Duodenal mucosa (tissue), 2 donors: ENCODE measurements around the gene ZNF280A.
"Not testable (repeated sequence)": the region's sequence is repeated elsewhere in the genome, so short reads cannot be mapped to it uniquely, and the experiment has no call there.

Experiments used
- H3K27ac ChIP-seq: one replicate; pipeline ENCODE4 v1.7.0; 2013; ENCODE audit warnings: low read depth, low read length
- H3K27me3 ChIP-seq, 2 donors: one replicate each; pipeline ENCODE4 v1.7.0; 2013; ENCODE audit warnings: low read length in 2 of 2, control low read depth in 1 of 2; ENCODE audit not compliant: insufficient read depth in 2 of 2, control insufficient read depth in 1 of 2
- H3K36me3 ChIP-seq, 2 donors: one replicate each; pipeline ENCODE4 v1.7.0; 2013; ENCODE audit warnings: low read length in 2 of 2, control low read depth in 1 of 2; ENCODE audit not compliant: insufficient read depth in 2 of 2, control insufficient read depth in 1 of 2
- H3K4me1 ChIP-seq, 2 donors: one replicate each; pipeline ENCODE4 v1.7.0; 2013; ENCODE audit warnings: low read length in 2 of 2, control low read depth in 1 of 2; ENCODE audit not compliant: insufficient read depth in 2 of 2, control insufficient read depth in 1 of 2
- H3K4me3 ChIP-seq, 2 donors: one replicate each; pipeline ENCODE4 v1.7.0; 2013; ENCODE audit warnings: low read length in 2 of 2, low read depth in 1 of 2
- H3K9ac ChIP-seq, 2 donors: one replicate each; pipeline ENCODE4 v1.7.0; 2013; ENCODE audit warnings: low read length in 2 of 2, low read depth in 1 of 2
- H3K9me3 ChIP-seq, 2 donors: one replicate each; pipeline ENCODE4 v1.7.0; 2013; ENCODE audit warnings: low read length in 2 of 2, control low read depth in 1 of 2; ENCODE audit not compliant: control insufficient read depth in 1 of 2

Gene ZNF280A

DNA sequence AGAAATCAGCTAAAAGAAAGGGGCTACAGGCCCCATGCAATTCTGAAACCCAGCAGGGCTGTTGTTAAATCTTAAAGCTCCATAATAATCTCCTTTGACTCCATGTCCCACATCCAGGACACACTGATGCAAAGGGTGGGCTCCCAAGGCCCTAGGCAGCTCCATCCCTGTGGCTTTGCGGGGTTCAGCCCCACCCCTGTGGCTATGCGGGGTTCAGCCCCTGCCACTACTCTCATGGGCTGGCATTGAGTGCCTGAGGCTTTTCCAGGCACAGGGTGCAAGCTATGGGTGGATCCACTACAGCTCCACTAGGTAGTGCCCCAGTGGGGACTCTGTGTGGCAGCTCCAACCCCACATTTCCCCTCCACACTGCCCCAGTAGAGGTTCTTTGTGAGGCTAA lies 8.7 kb upstream of the ZNF280A start:
- Histone ChIP-seq H3K4me1 (no peaks in the 10 kb centered on the region), H3K27me3 (peaks cover 0 to 3% of the 10 kb centered on the region in 2 donors), H3K27ac (no peak overlapping the region), H3K36me3 (no peaks in the 10 kb centered on the region), H3K9me3 (no peaks in the 10 kb centered on the region), H3K9ac (no peak overlapping the region), H3K4me3 (no peak overlapping the region)

DNA sequence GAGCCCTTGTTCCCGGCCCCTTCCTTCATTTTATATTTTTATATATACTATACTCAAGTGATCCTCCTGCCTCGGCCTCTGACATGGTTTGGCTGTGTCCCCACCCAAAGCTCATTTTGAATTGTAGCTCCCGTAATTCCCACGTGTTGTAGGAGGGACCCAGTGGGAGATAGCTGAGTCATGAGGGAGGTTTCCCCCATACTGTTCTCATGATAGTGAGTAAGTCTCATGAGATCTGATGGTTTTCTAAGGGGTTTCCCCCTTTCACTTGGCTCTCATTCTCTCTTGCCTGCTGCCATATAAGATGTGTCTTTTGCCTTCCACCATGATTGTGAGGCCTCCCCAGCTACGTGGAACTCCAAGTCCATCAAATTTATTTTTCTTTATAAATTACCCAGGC lies 7.2 kb upstream of the ZNF280A start:
- H3K4me3 ChIP-seq = no peak overlapping the region
- H3K27ac ChIP-seq = no peak overlapping the region
- no peaks in the 10 kb centered on the region for H3K36me3 ChIP-seq
- H3K9ac ChIP-seq = no peak overlapping the region
- peaks cover 0 to 3% of the 10 kb centered on the region in 2 donors for H3K27me3 ChIP-seq
- H3K9me3 ChIP-seq = no peaks in the 10 kb centered on the region
- H3K4me1 ChIP-seq = no peaks in the 10 kb centered on the region

DNA sequence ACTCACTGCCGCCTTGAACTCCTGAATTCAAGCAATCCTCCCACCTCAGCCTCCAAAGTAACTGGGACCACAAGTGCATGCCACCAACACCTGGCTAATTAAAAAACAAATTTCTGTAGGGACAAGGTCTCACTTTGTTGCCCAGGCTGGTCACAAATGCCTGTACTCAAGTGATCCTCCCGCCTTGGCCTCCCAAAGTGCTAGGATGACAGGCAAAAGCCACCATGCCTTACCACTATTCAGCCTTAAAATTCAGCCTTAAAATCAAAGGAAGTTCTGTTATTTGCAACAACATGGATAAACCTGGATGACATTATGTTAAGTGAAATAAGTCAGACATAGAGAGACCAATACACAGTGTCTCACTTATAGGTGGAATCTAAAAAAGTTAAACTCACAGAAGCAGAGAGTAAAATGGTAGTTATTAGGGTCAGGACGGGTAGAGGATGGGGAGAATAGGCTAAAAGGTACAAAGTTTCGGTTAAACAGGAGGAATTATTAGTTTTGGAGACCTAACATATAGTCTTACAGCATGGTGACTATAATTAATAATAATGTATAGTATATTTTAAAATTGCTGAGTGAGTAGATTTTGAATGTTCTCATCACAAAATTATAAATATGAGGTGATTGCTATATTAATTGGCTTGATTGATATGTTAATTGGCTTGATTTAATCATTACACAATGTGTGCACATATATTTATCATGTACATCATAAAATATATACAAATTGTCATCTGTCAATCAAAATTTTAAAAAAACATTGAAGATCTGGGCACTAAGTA lies 6.2 kb upstream of the ZNF280A start:
- no peak overlapping the region for H3K4me3 ChIP-seq
- H3K27ac ChIP-seq = no peak overlapping the region
- H3K27me3 ChIP-seq = peaks cover 0 to 3% of the 10 kb centered on the region in 2 donors
- no peaks in the 10 kb centered on the region for H3K36me3 ChIP-seq
- no peak overlapping the region for H3K9ac ChIP-seq
- H3K4me1 ChIP-seq = no peaks in the 10 kb centered on the region
- no peaks in the 10 kb centered on the region for H3K9me3 ChIP-seq

DNA sequence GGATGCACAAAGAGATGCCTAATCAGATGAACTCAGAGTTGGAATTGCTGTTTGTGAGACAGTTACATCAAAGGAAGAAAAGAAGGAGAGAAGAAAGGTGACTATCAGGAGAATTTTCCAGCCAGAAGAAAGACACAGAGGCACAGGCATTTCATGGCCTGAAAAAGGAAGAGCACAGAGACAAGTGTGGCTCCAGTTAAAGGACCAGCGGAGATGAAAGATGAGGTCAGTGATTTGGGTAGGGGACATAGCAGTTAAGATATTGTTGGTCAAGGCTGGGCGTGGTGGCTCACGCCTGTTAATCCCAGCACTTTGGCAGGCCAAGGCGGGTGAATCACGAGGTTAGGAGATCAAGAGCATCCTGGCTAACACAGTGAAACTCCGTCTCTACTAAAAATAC lies 3.4 kb upstream of the ZNF280A start:
- H3K27ac ChIP-seq = no peak overlapping the region
- no peak overlapping the region for H3K4me3 ChIP-seq
- H3K27me3 ChIP-seq = no peaks in the 10 kb centered on the region
- H3K9me3 ChIP-seq = no peaks in the 10 kb centered on the region
- H3K9ac ChIP-seq = no peak overlapping the region
- no peaks in the 10 kb centered on the region for H3K36me3 ChIP-seq
- no peaks in the 10 kb centered on the region for H3K4me1 ChIP-seq

DNA sequence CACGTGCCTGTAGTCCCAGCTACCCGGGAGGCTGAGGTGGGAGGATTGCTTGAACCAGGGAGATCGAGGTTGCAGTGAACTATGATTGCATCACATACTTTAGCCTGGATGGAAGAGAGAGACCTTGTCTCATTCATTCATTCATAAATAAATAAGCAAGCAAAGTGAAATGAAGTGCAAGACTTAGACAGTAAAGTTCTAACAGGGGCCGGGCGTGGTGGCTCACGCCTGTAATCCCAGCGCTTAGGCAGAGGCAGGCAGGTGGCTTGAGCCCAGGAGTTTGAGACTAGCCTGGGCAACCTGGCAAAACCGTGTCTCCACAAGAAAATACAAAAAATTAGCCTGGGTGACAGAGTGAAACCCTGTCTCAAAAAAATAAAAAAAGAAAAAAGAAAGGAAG lies 1.6 kb upstream of the ZNF280A start:
- Histone ChIP-seq H3K36me3 (no peaks in the 10 kb centered on the region), H3K9ac (no peak overlapping the region)

DNA sequence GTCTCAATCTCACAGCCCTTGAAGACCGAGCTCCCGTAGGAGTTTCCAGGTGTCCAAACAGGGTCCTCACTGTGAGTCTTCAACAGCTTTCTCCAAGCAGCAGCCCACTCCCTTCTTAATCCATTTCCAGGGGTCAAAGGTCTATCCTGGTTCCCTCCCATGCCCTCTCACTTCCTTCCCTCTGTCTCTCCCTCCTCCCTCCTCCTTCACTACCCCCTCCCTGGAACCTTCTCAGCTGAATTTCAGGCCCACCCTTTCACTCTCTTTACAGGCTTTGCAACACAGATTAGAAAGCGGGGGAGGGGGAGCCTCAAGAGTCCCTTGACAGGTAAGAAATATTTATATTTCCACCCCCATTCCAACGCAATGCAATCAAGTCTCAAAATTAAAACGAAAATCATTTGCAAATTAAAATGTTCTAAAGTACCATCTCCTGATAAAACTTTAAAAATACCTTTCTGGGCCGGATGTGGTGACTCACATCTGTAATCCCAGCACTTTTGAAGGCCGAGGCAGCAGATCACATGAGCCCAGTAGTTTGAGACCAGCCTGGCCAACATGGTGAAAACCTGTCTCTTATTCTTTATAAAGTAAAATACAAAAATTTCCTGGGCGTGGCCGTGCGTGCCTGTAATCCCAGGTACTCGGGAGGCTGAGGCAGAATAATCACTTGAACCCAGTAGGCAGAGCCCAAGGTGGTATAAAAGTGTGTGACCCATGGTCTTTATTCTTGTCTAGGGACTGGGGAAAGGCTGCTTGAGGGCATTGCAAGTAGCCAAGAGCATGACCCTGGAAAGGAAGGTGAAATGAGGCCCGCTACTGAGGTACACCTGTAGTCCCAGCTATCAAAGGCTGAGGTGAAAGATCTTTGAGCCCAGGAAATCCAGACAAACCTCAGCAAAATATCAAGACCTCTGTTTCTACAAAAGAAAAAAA lies 865 bp upstream of the ZNF280A start:
- no peaks in the 10 kb centered on the region for H3K27me3 ChIP-seq
- no peaks in the 10 kb centered on the region for H3K36me3 ChIP-seq
- no peak overlapping the region for H3K4me3 ChIP-seq
- H3K27ac ChIP-seq = no peak overlapping the region
- H3K9ac ChIP-seq = no peak overlapping the region
- no peaks in the 10 kb centered on the region for H3K4me1 ChIP-seq
- no peaks in the 10 kb centered on the region for H3K9me3 ChIP-seq

More for the DNA sequence above, 1.6 kb upstream of the ZNF280A start:
- no peaks in the 10 kb centered on the region for H3K27me3 ChIP-seq
- no peak overlapping the region for H3K27ac ChIP-seq
- no peak overlapping the region for H3K4me3 ChIP-seq
- H3K9me3 ChIP-seq = no peaks in the 10 kb centered on the region
- H3K4me1 ChIP-seq = no peaks in the 10 kb centered on the region

DNA sequence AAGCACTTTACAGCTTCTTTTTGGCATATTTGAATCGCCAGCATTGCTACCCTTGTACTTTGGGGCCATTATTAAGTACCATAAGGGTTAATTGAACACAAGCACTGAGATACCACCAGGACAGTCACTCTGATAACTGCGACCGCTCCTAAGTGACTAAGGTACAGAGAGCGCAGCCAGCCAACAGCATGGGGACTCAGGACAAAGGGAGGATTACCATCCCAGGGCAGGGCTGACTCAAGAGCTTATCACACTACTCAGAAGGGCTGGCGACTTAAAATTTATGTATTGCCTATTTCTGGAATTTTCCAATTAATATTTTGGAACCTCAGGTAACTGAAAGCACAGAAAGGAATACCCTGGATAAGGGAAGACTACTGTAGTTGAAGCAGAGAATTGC lies 479 bp downstream of the ZNF280A start:
- no peaks in the 10 kb centered on the region for H3K4me1 ChIP-seq
- no peak overlapping the region for H3K9ac ChIP-seq
- H3K4me3 ChIP-seq = no peak overlapping the region
- peaks cover 0 to under 1% of the 10 kb centered on the region in 2 donors for H3K27me3 ChIP-seq
- no peaks in the 10 kb centered on the region for H3K9me3 ChIP-seq
- H3K36me3 ChIP-seq = no peaks in the 10 kb centered on the region
- H3K27ac ChIP-seq = no peak overlapping the region

DNA sequence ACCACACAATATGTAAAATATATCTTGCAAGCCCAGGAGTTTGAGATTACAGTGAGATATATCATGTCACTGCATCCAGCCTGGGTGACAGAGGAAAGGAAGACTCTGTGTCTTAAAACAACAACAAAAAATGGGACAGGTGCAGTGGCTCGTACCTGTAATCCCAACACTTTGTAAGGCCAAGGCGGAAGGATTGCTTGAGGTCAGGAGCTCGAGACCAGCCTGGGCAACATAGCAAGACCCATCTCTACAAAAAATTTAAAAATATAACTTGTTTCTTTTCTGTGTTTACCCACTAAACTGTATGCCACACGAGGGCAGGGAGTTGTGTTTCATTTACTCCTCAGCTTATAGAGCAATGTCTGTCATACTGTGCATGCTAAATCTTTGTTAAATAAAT lies 3.1 kb downstream of the ZNF280A start:
- H3K27ac ChIP-seq = no peak overlapping the region
- peaks cover 0 to 3% of the 10 kb centered on the region in 2 donors for H3K27me3 ChIP-seq
- H3K9me3 ChIP-seq = no peaks in the 10 kb centered on the region
- no peak overlapping the region for H3K9ac ChIP-seq
- H3K4me1 ChIP-seq = no peaks in the 10 kb centered on the region
- H3K4me3 ChIP-seq = no peak overlapping the region
- H3K36me3 ChIP-seq = no peaks in the 10 kb centered on the region

DNA sequence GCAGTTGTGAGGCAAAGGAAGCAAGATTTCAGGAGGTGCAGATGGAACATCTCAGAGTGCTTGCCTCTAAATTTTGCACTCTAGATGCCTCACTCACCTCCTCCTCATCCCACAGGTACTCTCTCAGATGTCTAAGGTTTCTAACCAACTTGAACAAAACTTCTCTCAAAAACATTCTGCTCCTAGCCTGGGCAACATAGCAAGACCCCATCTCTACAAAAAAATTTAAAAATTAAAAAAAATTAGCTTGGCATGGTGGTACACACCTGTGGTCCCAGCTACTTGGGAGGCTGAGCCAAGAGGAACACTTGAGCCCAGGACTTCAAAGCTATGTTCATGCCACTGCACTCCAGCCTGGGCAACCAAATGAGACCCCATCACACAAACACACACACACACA lies 4.2 kb downstream of the ZNF280A start:
- no peaks in the 10 kb centered on the region for H3K4me1 ChIP-seq
- peaks cover 0 to 3% of the 10 kb centered on the region in 2 donors for H3K27me3 ChIP-seq
- no peaks in the 10 kb centered on the region for H3K36me3 ChIP-seq
- no peak overlapping the region for H3K4me3 ChIP-seq
- H3K27ac ChIP-seq = no peak overlapping the region
- H3K9me3 ChIP-seq = no peaks in the 10 kb centered on the region
- H3K9ac ChIP-seq = no peak overlapping the region

DNA sequence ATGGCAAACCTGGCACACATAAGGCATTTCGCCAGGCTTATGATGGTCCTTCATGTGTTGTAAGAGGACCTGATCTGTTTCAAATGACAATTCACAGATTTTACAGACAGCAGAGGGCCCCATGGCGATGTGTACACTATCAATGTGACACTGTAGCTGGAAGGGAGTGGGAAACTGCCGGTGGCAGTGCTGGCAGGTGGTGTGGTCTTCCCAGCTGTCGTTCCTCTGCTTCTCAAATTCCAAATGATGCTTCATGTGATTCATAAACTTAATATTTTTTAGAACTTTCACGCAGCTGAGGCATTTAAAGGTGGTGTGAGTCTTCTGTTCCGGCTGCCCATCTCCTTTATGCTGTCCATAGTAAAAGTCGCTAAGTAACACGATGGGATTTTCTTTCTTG lies 5.6 kb downstream of the ZNF280A start:
- not testable (repeated sequence) for H3K9me3 ChIP-seq, H3K36me3 ChIP-seq, H3K4me1 ChIP-seq, H3K4me3 ChIP-seq, H3K27ac ChIP-seq, H3K9ac ChIP-seq, H3K27me3 ChIP-seq
